GM10248 (cell line): Measurements from ENCODE around the gene PWP1.
"Not testable (repeated sequence)": the region's sequence is repeated elsewhere in the genome, so short reads cannot be mapped to it uniquely, and the experiment has no call there.

Experiments
- CTCF ChIA-PET: fragments of 300-600 bp; sonication (Branson Sonifier 250); formaldehyde crosslinking; extraction: SDS; loops from one replicate; lab custom pipeline; 2021; ENCODE audit warnings: antibody characterized with exemption; lab: Yijun Ruan, JAX
- POLR2A ChIA-PET: fragments of 350-650 bp; sonication (Branson Sonifier 250); formaldehyde crosslinking; extraction: SDS; loops from one replicate; lab custom pipeline; 2020; ENCODE audit warnings: antibody characterized with exemption; lab: Yijun Ruan, JAX
- DNase-seq: peaks from one replicate; pipeline ENCODE4 v3.0.0; 2012; ENCODE audit errors: extremely low spot score
- TF ChIP-seq, protein P1 (sequence below): IDR thresholded peaks from 2 replicates; pipeline ENCODE4 v1.5.1; 2012; ENCODE audit warnings: mild to moderate bottlenecking, low read depth; ENCODE audit errors: extremely low read depth, missing control alignments, control extremely low read depth

PWP1 gene

DNA sequence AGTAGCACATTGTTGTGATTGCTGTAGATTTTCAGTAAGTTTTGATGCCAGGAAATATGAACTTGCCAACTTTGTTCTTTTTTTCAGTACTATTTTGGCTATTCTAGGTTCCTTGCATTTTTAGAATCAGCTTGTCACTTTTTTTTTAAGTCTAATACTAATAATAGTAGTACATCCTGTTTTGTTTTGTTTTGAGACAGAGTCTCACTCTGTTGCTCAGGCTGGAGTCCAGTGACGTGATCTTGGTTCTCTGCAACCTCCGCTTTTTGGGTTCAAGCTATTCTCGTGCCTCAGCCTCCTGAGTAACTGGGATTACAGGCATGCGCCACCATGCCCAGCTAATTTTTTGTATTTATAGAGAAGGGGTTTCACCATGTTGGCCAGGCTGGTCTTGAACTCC lies 16.5 kb downstream of the PWP1 start:
- no peak for DNase-seq
- TF ChIP-seq, protein P1, sequence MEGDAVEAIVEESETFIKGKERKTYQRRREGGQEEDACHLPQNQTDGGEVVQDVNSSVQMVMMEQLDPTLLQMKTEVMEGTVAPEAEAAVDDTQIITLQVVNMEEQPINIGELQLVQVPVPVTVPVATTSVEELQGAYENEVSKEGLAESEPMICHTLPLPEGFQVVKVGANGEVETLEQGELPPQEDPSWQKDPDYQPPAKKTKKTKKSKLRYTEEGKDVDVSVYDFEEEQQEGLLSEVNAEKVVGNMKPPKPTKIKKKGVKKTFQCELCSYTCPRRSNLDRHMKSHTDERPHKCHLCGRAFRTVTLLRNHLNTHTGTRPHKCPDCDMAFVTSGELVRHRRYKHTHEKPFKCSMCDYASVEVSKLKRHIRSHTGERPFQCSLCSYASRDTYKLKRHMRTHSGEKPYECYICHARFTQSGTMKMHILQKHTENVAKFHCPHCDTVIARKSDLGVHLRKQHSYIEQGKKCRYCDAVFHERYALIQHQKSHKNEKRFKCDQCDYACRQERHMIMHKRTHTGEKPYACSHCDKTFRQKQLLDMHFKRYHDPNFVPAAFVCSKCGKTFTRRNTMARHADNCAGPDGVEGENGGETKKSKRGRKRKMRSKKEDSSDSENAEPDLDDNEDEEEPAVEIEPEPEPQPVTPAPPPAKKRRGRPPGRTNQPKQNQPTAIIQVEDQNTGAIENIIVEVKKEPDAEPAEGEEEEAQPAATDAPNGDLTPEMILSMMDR, result no peak
- ChIA-PET POLR2A (no interaction called here), CTCF (interaction anchor here (1.0 to 1.2 kb wide), 2 partner anchors 26 to 183 kb away, joined by 3 to 4 read pairs; no protein-coding TSS in a partner anchor)

DNA sequence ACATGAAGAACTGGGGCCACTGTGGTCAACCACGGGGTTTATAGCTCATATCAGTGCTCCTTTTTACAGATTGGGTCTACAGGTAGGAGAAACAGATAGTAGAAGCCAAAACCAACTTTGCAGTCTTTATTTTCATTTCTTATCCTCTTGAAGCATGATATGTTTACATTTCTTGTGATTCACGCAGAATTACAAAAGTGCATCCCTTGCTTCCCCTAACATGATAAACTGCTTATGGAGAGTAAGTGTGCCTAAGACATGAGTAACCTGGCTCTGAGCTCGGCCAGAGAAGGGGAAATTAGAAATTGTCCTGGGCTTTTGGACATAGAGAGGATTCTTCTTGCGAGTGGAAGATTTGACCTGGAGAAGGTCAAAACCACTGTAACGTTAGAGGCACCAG lies 18.4 kb downstream of the PWP1 start:
- ChIA-PET POLR2A (no interaction called here), CTCF (interaction anchor here (0.6 to 0.9 kb wide), 2 partner anchors 10 to 96 kb away, joined by 3 read pairs; no protein-coding TSS in a partner anchor)
- TF ChIP-seq, protein P1, result no peak
- no peak for DNase-seq

DNA sequence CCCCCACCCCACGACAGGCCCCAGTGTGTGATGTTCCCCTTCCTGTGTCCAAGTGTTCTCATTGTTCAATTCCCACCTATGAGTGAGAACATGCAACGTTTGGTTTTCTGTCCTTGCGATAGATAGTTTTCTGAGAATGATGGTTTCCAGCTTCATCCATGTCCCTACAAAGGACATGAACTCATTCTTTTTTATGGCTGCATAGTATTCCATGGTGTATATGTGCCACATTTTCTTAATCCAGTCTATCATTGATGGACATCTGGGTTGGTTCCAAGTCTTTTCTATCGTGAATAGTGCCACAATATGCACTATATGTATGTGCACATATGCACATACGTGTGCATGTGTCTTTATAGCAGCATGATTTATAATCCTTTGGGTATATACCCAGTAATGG lies 19.9 kb downstream of the PWP1 start:
- DNase-seq, CTCF ChIA-PET, POLR2A ChIA-PET: not testable (repeated sequence)

DNA sequence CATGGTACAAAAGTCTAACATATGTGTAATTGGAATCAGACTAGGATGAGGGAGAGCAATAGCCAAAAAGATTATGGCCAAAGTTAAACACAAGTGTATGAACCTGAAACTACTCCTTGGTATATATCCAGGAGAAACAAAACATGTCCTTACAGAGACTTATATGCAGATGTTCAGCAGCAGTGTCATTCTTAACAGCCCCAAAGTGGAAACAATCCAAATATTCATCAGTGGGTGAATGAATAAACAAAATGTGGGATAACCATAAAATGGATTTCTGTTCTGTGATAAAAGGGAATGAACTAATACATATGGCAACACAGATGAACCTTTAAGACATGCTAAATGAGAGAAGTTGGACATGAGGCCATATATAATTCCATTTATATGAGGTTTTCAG lies 30.2 kb downstream of the PWP1 start:
- CTCF ChIA-PET, result no interaction called here
- no peak for DNase-seq
- TF ChIP-seq, protein P1, result no peak
- POLR2A ChIA-PET, result no interaction called here

DNA sequence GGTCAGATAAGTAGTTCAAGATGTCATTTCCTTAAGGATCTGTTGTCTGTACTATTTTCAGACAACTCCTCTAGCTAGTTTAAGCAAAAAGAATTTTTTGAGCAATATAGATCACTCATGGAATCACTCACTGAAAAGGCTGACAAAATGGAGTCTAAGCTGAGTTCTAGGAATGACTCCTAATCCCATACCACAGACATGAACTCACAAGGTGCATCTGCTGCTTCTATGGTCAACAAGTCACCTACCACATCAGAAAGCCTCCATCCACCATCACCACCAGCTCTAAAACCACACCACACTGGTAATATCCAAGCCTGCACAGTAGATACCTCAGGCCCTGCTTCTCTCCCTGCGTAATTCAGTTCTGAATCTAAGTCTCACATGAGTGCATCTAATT lies 33.0 kb downstream of the PWP1 start:
- CTCF ChIA-PET, result no interaction called here
- TF ChIP-seq, protein P1, result no peak
- POLR2A ChIA-PET, result no interaction called here
- DNase-seq, result no peak

DNA sequence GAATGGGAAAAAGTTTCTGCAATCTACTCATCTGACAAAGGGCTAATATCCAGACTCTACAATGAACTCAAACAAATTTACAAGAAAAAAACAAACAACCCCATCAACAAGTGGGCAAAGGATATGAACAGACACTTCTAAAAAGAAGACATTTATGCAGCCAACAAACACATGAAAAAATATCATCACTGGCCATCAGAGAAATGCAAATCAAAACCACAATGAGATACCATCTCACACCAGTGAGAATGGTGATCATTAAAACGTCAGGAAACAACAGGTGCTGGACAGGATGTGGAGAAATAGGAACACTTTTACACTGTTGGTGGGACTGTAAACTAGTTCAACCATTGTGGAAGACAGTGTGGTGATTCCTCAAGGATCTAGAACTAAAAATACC lies 41.7 kb downstream of the PWP1 start:
- POLR2A ChIA-PET, DNase-seq, CTCF ChIA-PET: not testable (repeated sequence)

DNA sequence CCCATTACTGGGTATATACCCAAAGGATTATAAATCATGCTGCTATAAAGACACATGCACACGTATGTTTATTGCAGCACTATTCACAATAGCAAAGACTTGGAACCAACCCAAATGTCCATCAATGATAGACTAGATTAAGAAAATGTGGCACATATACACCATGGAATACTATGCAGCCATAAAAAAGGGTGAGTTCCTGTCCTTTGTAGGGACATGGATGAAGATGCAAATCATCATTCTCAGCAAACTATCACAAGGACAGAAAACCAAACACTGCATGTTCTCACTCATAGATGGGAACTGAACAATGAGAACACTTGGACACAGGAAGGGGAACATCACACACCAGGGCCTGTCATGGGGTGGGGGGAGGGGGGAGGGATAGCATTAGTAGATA lies 42.1 kb downstream of the PWP1 start:
- DNase-seq, POLR2A ChIA-PET, CTCF ChIA-PET: not testable (repeated sequence)

DNA sequence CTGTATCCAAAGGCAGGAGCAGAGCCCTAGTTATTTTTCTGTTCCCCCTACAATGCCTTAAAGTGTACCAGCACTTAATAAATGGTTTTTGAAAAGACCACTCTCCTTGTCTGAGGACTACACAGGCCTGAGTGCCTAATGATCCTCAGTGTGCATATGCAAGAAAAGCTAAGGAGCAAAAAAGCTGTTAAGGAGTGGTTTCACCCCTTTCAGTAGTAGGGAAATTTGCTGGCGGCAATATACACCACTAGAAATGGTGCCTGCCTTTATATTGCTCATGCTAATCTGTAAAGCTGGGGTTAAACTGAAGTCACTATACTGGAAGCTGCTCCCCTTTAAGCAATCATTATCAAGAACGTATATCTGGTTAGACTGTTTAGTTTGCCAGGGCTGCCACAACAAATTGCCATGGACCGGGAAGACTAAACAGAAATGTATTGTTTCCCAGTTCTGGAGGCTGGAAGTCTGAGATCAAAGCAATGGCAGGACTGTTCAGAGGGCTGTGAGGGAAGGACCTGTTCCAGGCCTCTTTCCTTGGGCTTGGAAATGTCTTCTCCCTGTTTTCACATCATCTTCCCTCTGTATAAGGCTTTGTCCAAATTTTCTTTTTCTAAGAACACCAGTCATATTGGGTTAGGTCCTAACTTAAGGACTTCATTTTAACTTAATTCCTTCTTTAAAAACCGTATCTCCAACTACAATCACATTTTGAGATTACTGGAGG lies 45.2 kb downstream of the PWP1 start:
- DNase-seq, result no peak
- CTCF ChIA-PET, result interaction anchor here (1.7 kb wide), 1 partner anchor 12 kb away, joined by 6 read pairs; no protein-coding TSS in a partner anchor
- TF ChIP-seq, protein P1, result no peak
- POLR2A ChIA-PET, result no interaction called here
